GM23338 (cell line): ENCODE results near the gene NPC1L1.

Experiments
- CTCF ChIP-seq, 2 experiments: fragments of 200-600 bp in 1 of 2; sonication (generic) in 1 of 2; conservative IDR thresholded peaks; 2 replicates each; pipeline versions ENCODE4 v1.5.1 to v1.6.1; 2016 to 2017; ENCODE audit warnings: antibody characterized with exemption in 2 of 2, low read depth in 2 of 2, mild to moderate bottlenecking in 2 of 2, moderate library complexity in 1 of 2
- EZH2 ChIP-seq: fragments of 200-600 bp; sonication (generic); IDR thresholded peaks from one replicate; pipeline ENCODE4 v1.8.0; 2017; ENCODE audit warnings: antibody characterized with exemption, mild to moderate bottlenecking, low read depth; ENCODE audit not compliant: unreplicated experiment

GRCh38 chr7:44534087-44534486, 7.0 kb downstream of the NPC1L1 start:
- TF ChIP-seq EZH2 (no peak), CTCF (conservative IDR thresholded peaks at IDR 0.05; ENCODE audit: low read depth in 2 of 2) (no peak)
